HL-60 (cell line): Measurements from ENCODE around the gene EYS.

Experiments used
- DNase-seq, 2 experiments: peaks; one replicate each; pipeline ENCODE4 v3.0.0-alpha.2; 2010 to 2020; ENCODE audit warnings: low read depth in 1 of 2, low spot score in 1 of 2
- H3K27ac ChIP-seq: fragments of 250-450 bp; sonication (Bioruptor Pico); replicated peaks from 2 replicates; pipeline ENCODE4 v1.5.1; 2020; ENCODE audit warnings: mild to moderate bottlenecking, moderate library complexity
- H3K27me3 ChIP-seq: fragments of 250-450 bp; sonication (Bioruptor Pico); 2 replicates; pipeline ENCODE4 v1.5.1; 2021; ENCODE audit warnings: mild to moderate bottlenecking, moderate library complexity; ENCODE audit not compliant: insufficient read depth, poor library complexity, severe bottlenecking
- H3K4me3 ChIP-seq: replicated peaks from 2 replicates; pipeline ENCODE4 v1.5.1; 2011; ENCODE audit warnings: mild to moderate bottlenecking, control low read depth, low read length; ENCODE audit not compliant: insufficient read depth
- GABPA ChIP-seq: IDR thresholded peaks from 2 replicates; pipeline ENCODE4 v1.6.1; 2012; ENCODE audit warnings: low read depth
- POLR2AphosphoS5 ChIP-seq: IDR thresholded peaks from 2 replicates; pipeline ENCODE4 v1.6.1; 2012; ENCODE audit warnings: low read depth
- SPI1 ChIP-seq: IDR thresholded peaks from 2 replicates; pipeline ENCODE4 v1.6.1; 2012; ENCODE audit warnings: low read depth, mild to moderate bottlenecking, borderline replicate concordance
- TF ChIP-seq, protein P1 (sequence below): IDR thresholded peaks from 2 replicates; pipeline ENCODE4 v1.6.1; 2012; ENCODE audit warnings: low read depth; ENCODE audit not compliant: insufficient replicate concordance
- TF ChIP-seq, protein P2 (sequence below): IDR thresholded peaks from one replicate; pipeline ENCODE4 v1.5.1; 2011; ENCODE audit warnings: low read length, control low read depth, inconsistent platforms; ENCODE audit not compliant: insufficient read depth

Gene EYS

DNA sequence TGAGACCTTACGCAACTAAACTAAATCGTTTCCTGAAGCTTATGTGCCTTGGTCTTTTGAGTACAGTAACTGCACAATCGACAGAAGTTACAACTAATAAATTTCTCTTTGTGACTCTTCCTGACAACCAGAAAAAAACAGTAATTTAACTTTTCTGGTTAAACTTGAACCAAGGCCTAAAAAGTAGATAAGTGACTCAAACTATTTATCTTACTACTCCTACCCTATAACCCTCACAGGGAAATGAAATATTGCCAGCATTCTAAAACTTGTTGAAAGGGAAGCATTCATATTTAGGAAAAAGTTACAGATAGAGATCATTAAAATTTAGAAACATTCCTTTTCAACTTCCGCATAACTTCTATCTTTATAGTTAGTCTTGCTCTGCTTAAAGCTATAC, 1034.4 kb downstream of the EYS start:
- Histone ChIP-seq H3K4me3 (no peak overlapping the region), H3K27me3 (no peaks in the 10 kb centered on the region), H3K27ac (no peak overlapping the region)
- TF ChIP-seq POLR2AphosphoS5 = no peak
- no peak for DNase-seq

DNA sequence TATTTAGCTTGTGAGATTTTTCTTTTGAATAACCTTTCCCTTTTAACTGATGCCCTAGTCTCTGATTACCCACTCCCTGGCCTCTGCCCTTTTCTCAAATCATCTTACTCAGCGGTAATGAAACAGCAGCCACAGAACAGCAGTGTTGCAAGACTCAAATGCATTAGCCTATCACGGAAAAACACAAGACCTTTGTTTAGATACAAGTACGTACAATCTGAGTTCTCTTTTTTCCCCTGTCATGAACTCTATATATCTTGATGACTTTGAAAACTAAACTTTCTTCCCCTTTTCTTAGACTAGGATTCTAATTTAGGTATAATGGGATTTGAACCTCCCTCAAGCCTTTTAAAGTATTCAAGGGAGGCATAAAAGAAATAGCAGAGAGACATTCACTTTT, 1034.9 kb downstream of the EYS start:
- Histone ChIP-seq H3K27ac (no peak overlapping the region), H3K27me3 (no peaks in the 10 kb centered on the region)
- peak in 1 of 2 experiments; percentile 3 for DNase-seq

DNA sequence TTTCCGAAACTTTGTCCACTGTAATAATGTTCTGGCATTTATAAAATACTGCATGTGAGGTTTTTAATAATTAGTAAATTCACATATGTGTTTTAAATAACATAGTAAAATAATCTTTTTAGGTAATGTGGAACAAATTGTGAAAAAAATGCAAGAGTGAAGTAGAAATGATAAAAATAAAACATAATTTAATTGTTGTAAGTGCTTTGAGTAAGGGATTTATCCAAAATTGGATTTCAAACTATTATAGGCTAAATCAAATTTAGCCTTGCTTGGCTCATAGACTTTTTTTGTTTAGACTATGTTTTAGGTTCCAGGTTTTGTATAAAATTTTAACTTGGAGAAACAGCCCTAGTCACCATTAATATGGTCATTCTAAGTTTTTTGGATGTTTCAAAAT, 1041.9 kb downstream of the EYS start:
- Histone ChIP-seq H3K4me3 (no peak overlapping the region), H3K27me3 (no peaks in the 10 kb centered on the region), H3K27ac (no peak overlapping the region)
- no peak for TF ChIP-seq SPI1
- TF ChIP-seq, protein P1, sequence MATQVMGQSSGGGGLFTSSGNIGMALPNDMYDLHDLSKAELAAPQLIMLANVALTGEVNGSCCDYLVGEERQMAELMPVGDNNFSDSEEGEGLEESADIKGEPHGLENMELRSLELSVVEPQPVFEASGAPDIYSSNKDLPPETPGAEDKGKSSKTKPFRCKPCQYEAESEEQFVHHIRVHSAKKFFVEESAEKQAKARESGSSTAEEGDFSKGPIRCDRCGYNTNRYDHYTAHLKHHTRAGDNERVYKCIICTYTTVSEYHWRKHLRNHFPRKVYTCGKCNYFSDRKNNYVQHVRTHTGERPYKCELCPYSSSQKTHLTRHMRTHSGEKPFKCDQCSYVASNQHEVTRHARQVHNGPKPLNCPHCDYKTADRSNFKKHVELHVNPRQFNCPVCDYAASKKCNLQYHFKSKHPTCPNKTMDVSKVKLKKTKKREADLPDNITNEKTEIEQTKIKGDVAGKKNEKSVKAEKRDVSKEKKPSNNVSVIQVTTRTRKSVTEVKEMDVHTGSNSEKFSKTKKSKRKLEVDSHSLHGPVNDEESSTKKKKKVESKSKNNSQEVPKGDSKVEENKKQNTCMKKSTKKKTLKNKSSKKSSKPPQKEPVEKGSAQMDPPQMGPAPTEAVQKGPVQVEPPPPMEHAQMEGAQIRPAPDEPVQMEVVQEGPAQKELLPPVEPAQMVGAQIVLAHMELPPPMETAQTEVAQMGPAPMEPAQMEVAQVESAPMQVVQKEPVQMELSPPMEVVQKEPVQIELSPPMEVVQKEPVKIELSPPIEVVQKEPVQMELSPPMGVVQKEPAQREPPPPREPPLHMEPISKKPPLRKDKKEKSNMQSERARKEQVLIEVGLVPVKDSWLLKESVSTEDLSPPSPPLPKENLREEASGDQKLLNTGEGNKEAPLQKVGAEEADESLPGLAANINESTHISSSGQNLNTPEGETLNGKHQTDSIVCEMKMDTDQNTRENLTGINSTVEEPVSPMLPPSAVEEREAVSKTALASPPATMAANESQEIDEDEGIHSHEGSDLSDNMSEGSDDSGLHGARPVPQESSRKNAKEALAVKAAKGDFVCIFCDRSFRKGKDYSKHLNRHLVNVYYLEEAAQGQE = no peak
- no peak for TF ChIP-seq GABPA
- TF ChIP-seq POLR2AphosphoS5 = no peak
- TF ChIP-seq, protein P2, sequence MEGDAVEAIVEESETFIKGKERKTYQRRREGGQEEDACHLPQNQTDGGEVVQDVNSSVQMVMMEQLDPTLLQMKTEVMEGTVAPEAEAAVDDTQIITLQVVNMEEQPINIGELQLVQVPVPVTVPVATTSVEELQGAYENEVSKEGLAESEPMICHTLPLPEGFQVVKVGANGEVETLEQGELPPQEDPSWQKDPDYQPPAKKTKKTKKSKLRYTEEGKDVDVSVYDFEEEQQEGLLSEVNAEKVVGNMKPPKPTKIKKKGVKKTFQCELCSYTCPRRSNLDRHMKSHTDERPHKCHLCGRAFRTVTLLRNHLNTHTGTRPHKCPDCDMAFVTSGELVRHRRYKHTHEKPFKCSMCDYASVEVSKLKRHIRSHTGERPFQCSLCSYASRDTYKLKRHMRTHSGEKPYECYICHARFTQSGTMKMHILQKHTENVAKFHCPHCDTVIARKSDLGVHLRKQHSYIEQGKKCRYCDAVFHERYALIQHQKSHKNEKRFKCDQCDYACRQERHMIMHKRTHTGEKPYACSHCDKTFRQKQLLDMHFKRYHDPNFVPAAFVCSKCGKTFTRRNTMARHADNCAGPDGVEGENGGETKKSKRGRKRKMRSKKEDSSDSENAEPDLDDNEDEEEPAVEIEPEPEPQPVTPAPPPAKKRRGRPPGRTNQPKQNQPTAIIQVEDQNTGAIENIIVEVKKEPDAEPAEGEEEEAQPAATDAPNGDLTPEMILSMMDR = no peak
- DNase-seq = no peak

More for the DNA sequence above, 1034.9 kb downstream of the EYS start:
- no peak overlapping the region for H3K4me3 ChIP-seq
- TF ChIP-seq, protein P1 = no peak
- TF ChIP-seq, protein P2 = no peak
- TF ChIP-seq GABPA (no peak), POLR2AphosphoS5 (no peak), SPI1 (no peak)

DNA sequence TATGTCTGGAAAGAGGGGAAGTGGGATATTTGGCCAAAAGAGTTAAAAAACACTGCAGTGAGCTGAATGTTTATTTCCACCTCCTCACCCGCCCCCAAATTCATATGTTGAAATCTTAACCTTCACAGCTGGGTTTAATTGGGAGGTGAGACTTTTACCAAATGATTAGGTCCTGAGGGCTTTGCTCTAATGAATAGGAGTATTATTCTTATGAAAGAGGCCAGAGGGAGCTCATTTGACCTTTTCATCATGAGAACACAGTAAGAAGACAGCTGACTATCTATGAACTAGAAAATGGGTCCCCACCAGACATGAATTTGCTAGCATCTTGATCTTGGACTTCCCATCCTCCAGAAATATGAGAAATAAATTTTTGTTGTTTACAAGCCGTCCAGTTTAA, 1042.5 kb downstream of the EYS start:
- no peak for DNase-seq
- Histone ChIP-seq H3K27me3 (no peaks in the 10 kb centered on the region), H3K4me3 (no peak overlapping the region), H3K27ac (no peak overlapping the region)
- TF ChIP-seq POLR2AphosphoS5 = no peak
- no peak for TF ChIP-seq SPI1
- no peak for TF ChIP-seq GABPA
- TF ChIP-seq, protein P1 = no peak
- TF ChIP-seq, protein P2 = no peak
